HG03159 (cell line): Measurements from ENCODE around the gene MALL.
"Not testable (repeated sequence)": the region's sequence is repeated elsewhere in the genome, so short reads cannot be mapped to it uniquely, and the experiment has no call there.

Experiments
- ATAC-seq: cut with Tn5 transposase; IDR thresholded peaks from one replicate; pipeline ENCODE4 v1.9.1; 2021; ENCODE audit warnings: mild to moderate bottlenecking, moderate library complexity; ENCODE audit not compliant: unreplicated experiment

MALL gene

GRCh38 chr2:110054521-110055407, 60.9 kb downstream of the MALL start:
- ATAC-seq, result not testable (repeated sequence)

GRCh38 chr2:110053688-110054087, 61.9 kb downstream of the MALL start:
- ATAC-seq, result not testable (repeated sequence)

- ATAC-seq, result not testable (repeated sequence)
These were observed 63.5 kb downstream of the MALL start for GRCh38 chr2:110052166-110052565.

- ATAC-seq, result not testable (repeated sequence)
These were observed 65.4 kb downstream of the MALL start for GRCh38 chr2:110050222-110050621.

- not testable (repeated sequence) for ATAC-seq
These were observed 65.9 kb downstream of the MALL start for GRCh38 chr2:110049769-110050168.

GRCh38 chr2:110048255-110049197, 67.1 kb downstream of the MALL start:
- not testable (repeated sequence) for ATAC-seq

GRCh38 chr2:110047225-110047624, 68.4 kb downstream of the MALL start:
- ATAC-seq, result not testable (repeated sequence)

GRCh38 chr2:110041941-110042660, 73.5 kb downstream of the MALL start:
- ATAC-seq, result not testable (repeated sequence)

- ATAC-seq, result not testable (repeated sequence)
These were observed 78.3 kb downstream of the MALL start for GRCh38 chr2:110037336-110037735.

GRCh38 chr2:110035384-110035783, 80.2 kb downstream of the MALL start:
- not testable (repeated sequence) for ATAC-seq

GRCh38 chr2:110034935-110035334, 80.7 kb downstream of the MALL start:
- ATAC-seq, result not testable (repeated sequence)
